Neuronal stem cell (in vitro differentiated cells): Measurements from ENCODE around the gene TOB1.

Experiments
- DNase-seq: peaks from one replicate; pipeline ENCODE4 v3.0.0-alpha.2; 2013; ENCODE audit warnings: low spot score
- H2AFZ ChIP-seq: one replicate; pipeline ENCODE4 v1.6.1; 2013; ENCODE audit warnings: mild to moderate bottlenecking, low read length, inconsistent platforms
- H2AK5ac ChIP-seq: 2 replicates; pipeline ENCODE4 v1.6.1; 2013; ENCODE audit warnings: low read depth, mild to moderate bottlenecking, inconsistent platforms, low read length, moderate library complexity, mixed read lengths
- H2BK120ac ChIP-seq: 2 replicates; pipeline ENCODE4 v1.6.1; 2013; ENCODE audit warnings: low read depth, mild to moderate bottlenecking, inconsistent platforms, low read length, moderate library complexity, mixed read lengths
- H2BK12ac ChIP-seq: one replicate; pipeline ENCODE4 v1.6.1; 2013; ENCODE audit warnings: low read length, inconsistent platforms
- H2BK15ac ChIP-seq: 2 replicates; pipeline ENCODE4 v1.6.1; 2013; ENCODE audit warnings: mild to moderate bottlenecking, low read length, inconsistent platforms, mixed read lengths
- H2BK5ac ChIP-seq: one replicate; pipeline ENCODE4 v1.6.1; 2013; ENCODE audit warnings: inconsistent platforms, mild to moderate bottlenecking, low read length, moderate library complexity
- H3K14ac ChIP-seq: one replicate; pipeline ENCODE4 v1.6.1; 2013; ENCODE audit warnings: low read length, inconsistent platforms
- H3K18ac ChIP-seq: 2 replicates; pipeline ENCODE4 v1.6.1; 2013; ENCODE audit warnings: low read length, inconsistent platforms
- H3K23ac ChIP-seq: 2 replicates; pipeline ENCODE4 v1.6.1; 2013; ENCODE audit warnings: low read depth, mild to moderate bottlenecking, mixed read lengths, low read length, inconsistent platforms; ENCODE audit not compliant: poor library complexity
- H3K27ac ChIP-seq: replicated peaks from 3 replicates; pipeline ENCODE4 v1.5.1; 2013; ENCODE audit warnings: low read length, inconsistent platforms
- H3K27me3 ChIP-seq, 3 experiments: 2 replicates each; pipeline ENCODE4 v1.6.1; 2013; ENCODE audit warnings: low read length in 3 of 3, mild to moderate bottlenecking in 2 of 3, inconsistent platforms in 1 of 3, low read depth in 1 of 3, mixed read lengths in 1 of 3, moderate library complexity in 1 of 3; ENCODE audit not compliant: control insufficient read depth in 3 of 3, insufficient read depth in 3 of 3
- H3K36me3 ChIP-seq, 2 donors: replicated peaks in 1 of 2; 2 replicates each; pipeline ENCODE4 v1.6.1; 2013; ENCODE audit warnings: low read length in 2 of 2; ENCODE audit not compliant: control insufficient read depth in 2 of 2, insufficient read depth in 2 of 2
- H3K4ac ChIP-seq: 2 replicates; pipeline ENCODE4 v1.6.1; 2013; ENCODE audit warnings: inconsistent platforms, mild to moderate bottlenecking, low read length, moderate library complexity
- H3K4me1 ChIP-seq, 2 donors: 1 replicate in 1 of 2; 2 replicates in 1 of 2; pipeline ENCODE4 v1.6.1; 2013; ENCODE audit warnings: low read length in 2 of 2, low read depth in 1 of 2; ENCODE audit not compliant: control insufficient read depth in 2 of 2, insufficient read depth in 1 of 2
- H3K4me2 ChIP-seq: one replicate; pipeline ENCODE4 v1.6.1; 2013; ENCODE audit warnings: mild to moderate bottlenecking, low read length, inconsistent platforms; ENCODE audit not compliant: insufficient read depth, poor library complexity, severe bottlenecking
- H3K4me3 ChIP-seq, 2 donors: 2 replicates each; pipeline ENCODE4 v1.5.1; 2013; ENCODE audit warnings: low read length in 2 of 2, mild to moderate bottlenecking in 2 of 2, inconsistent platforms in 1 of 2, moderate library complexity in 1 of 2
- H3K79me1 ChIP-seq: one replicate; pipeline ENCODE4 v1.6.1; 2013; ENCODE audit warnings: low read depth, mild to moderate bottlenecking, inconsistent platforms, low read length, moderate library complexity
- H3K9ac ChIP-seq: one replicate; pipeline ENCODE4 v1.6.1; 2013; ENCODE audit warnings: mild to moderate bottlenecking, low read depth, low read length, inconsistent platforms; ENCODE audit not compliant: poor library complexity
- H3K9me3 ChIP-seq, 2 donors: replicated peaks in 1 of 2; 2 replicates each; pipeline versions ENCODE3 to v1.6.1; 2013; ENCODE audit warnings: low read length in 2 of 2, mild to moderate bottlenecking in 2 of 2, inconsistent platforms in 1 of 2, low read depth in 1 of 2, mixed read lengths in 1 of 2, moderate library complexity in 1 of 2; ENCODE audit not compliant: control insufficient read depth in 2 of 2, insufficient read depth in 1 of 2
- H4K8ac ChIP-seq: one replicate; pipeline ENCODE4 v1.6.1; 2013; ENCODE audit warnings: low read depth, mild to moderate bottlenecking, inconsistent platforms, low read length, moderate library complexity
- H4K91ac ChIP-seq: one replicate; pipeline ENCODE4 v1.6.1; 2013; ENCODE audit warnings: low read length, low read depth, mild to moderate bottlenecking, inconsistent platforms; ENCODE audit not compliant: poor library complexity
- WGBS, 2 donors: extraction: QIAGEN DNeasy Blood & Tissue Kit; methylation state at CpG; one replicate each; pipeline ENCODE4 v1.1.7; 2013; ENCODE audit warnings: missing lambda C conversion rate in 2 of 2, mixed read lengths in 1 of 2; ENCODE audit not compliant: insufficient read length in 2 of 2, insufficient replicate concordance in 1 of 2; ENCODE audit errors: extremely low coverage in 2 of 2; 5-methylcytosine and 5-hydroxymethylcytosine counted together

Gene TOB1

GRCh38 chr17:50850640-50851039 lies 15.5 kb downstream of the TOB1 start:
- H3K36me3 ChIP-seq: no peaks in the 10 kb centered on the region
- H3K4me1 ChIP-seq: peaks cover under 1% of the 10 kb centered on the region in 2 donors
- no peak overlapping the region for H3K27ac ChIP-seq
- WGBS, 2 donors: no CpG with 5 or more reads among the region's 7 CpGs
- peaks cover 0 to 44% (median 0%) of the 10 kb centered on the region in 3 experiments for H3K27me3 ChIP-seq
- H2BK5ac ChIP-seq: no peak overlapping the region
- no peak overlapping the region for H2BK12ac ChIP-seq
- no peak overlapping the region for H3K14ac ChIP-seq
- H3K4me2 ChIP-seq: no peak overlapping the region
- H2AK5ac ChIP-seq: no peak overlapping the region
- DNase-seq: no peak
- no peak overlapping the region for H4K8ac ChIP-seq
- H3K4me3 ChIP-seq: no peak overlapping the region
- H3K4ac ChIP-seq: no peak overlapping the region
- H2BK120ac ChIP-seq: no peak overlapping the region
- no peak overlapping the region for H4K91ac ChIP-seq
- H3K9me3 ChIP-seq: no peaks in the 10 kb centered on the region
- H2BK15ac ChIP-seq: no peak overlapping the region
- no peak overlapping the region for H3K23ac ChIP-seq
- H3K9ac ChIP-seq: no peak overlapping the region
- no peak overlapping the region for H3K18ac ChIP-seq
- no peak overlapping the region for H2AFZ ChIP-seq
- no peaks in the 10 kb centered on the region for H3K79me1 ChIP-seq

- Histone ChIP-seq H2AK5ac (no peak overlapping the region), H3K4me2 (no peak overlapping the region), H2BK12ac (no peak overlapping the region), H3K9ac (no peak overlapping the region), H3K27ac (no peak overlapping the region), H3K4ac (no peak overlapping the region), H2BK120ac (no peak overlapping the region), H2AFZ (no peak overlapping the region), H4K91ac (no peak overlapping the region), H3K4me3 (no peak overlapping the region), H2BK15ac (no peak overlapping the region), H2BK5ac (no peak overlapping the region), H3K18ac (no peak overlapping the region), H3K9me3 (no peaks in the 10 kb centered on the region), H3K79me1 (no peaks in the 10 kb centered on the region), H4K8ac (no peak overlapping the region), H3K4me1 (peaks cover 8 to 10% of the 10 kb centered on the region in 2 donors), H3K36me3 (no peaks in the 10 kb centered on the region), H3K14ac (no peak overlapping the region), H3K23ac (no peak overlapping the region), H3K27me3 (peaks cover 0 to 42% (median 0%) of the 10 kb centered on the region in 3 experiments)
- no CpG with 5 or more reads among the region's 2 CpGs for WGBS, 2 donors
- no peak for DNase-seq
Measured at GRCh38 chr17:50848711-50849110, 17.4 kb downstream of the TOB1 start.

- Histone ChIP-seq H2BK15ac (no peak overlapping the region), H3K79me1 (no peaks in the 10 kb centered on the region), H2BK120ac (no peak overlapping the region), H2BK12ac (no peak overlapping the region), H4K8ac (no peak overlapping the region), H3K27me3 (peaks cover 0 to 39% (median 0%) of the 10 kb centered on the region in 3 experiments), H3K36me3 (no peaks in the 10 kb centered on the region), H3K4me2 (no peak overlapping the region), H3K9me3 (no peaks in the 10 kb centered on the region), H3K14ac (no peak overlapping the region), H4K91ac (no peak overlapping the region), H2AFZ (no peak overlapping the region), H3K4ac (no peak overlapping the region), H3K4me1 (peaks cover 8 to 10% of the 10 kb centered on the region in 2 donors), H3K27ac (no peak overlapping the region), H2AK5ac (no peak overlapping the region), H2BK5ac (no peak overlapping the region), H3K4me3 (no peak overlapping the region), H3K18ac (no peak overlapping the region), H3K23ac (no peak overlapping the region), H3K9ac (no peak overlapping the region)
- DNase-seq: no peak
- no CpG with 5 or more reads among the region's 3 CpGs for WGBS, 2 donors
Measured at GRCh38 chr17:50848039-50848438, 18.1 kb downstream of the TOB1 start.

GRCh38 chr17:50847566-50847965 lies 18.6 kb downstream of the TOB1 start:
- H2BK12ac ChIP-seq: no peak overlapping the region
- no peak overlapping the region for H3K4me2 ChIP-seq
- no peak overlapping the region for H4K91ac ChIP-seq
- H2AK5ac ChIP-seq: no peak overlapping the region
- no peak for DNase-seq
- no peak overlapping the region for H3K27ac ChIP-seq
- H3K14ac ChIP-seq: peak overlapping the region; percentile 27
- no peak overlapping the region for H2AFZ ChIP-seq
- no peak overlapping the region for H3K4ac ChIP-seq
- H3K36me3 ChIP-seq: no peaks in the 10 kb centered on the region
- no peak overlapping the region for H2BK120ac ChIP-seq
- H3K9ac ChIP-seq: no peak overlapping the region
- no peak overlapping the region for H4K8ac ChIP-seq
- H3K4me3 ChIP-seq: no peak overlapping the region
- no peak overlapping the region for H3K18ac ChIP-seq
- H3K27me3 ChIP-seq: peaks cover 0 to 39% (median 0%) of the 10 kb centered on the region in 3 experiments
- H3K79me1 ChIP-seq: no peaks in the 10 kb centered on the region
- no CpG with 5 or more reads among the region's 4 CpGs for WGBS, 2 donors
- peaks cover 8 to 10% of the 10 kb centered on the region in 2 donors for H3K4me1 ChIP-seq
- H2BK5ac ChIP-seq: no peak overlapping the region
- H3K9me3 ChIP-seq: no peaks in the 10 kb centered on the region
- no peak overlapping the region for H2BK15ac ChIP-seq
- H3K23ac ChIP-seq: no peak overlapping the region
